NCI-H1436 treated with DMSO at 0.1 percent for 48 hours (cell line): ENCODE data around the gene CD79A.
"Not testable (repeated sequence)": the region's sequence is repeated elsewhere in the genome, so short reads cannot be mapped to it uniquely, and the experiment has no call there.

Experiments
- DNase-seq: peaks from one replicate; lab custom pipeline; 2025; lab: John Stamatoyannopoulos, UW

The CD79A gene

GRCh38 chr19:41863209-41863931 is 13.7 kb upstream of the CD79A start:
- DNase-seq: no peak

GRCh38 chr19:41864374-41864773 is 12.7 kb upstream of the CD79A start:
- DNase-seq: no peak

GRCh38 chr19:41866284-41866683 is 10.8 kb upstream of the CD79A start:
- no peak for DNase-seq

- no peak for DNase-seq
These were observed 8.7 kb upstream of the CD79A start for GRCh38 chr19:41868120-41868988.

GRCh38 chr19:41868989-41869300 is 8.1 kb upstream of the CD79A start:
- no peak for DNase-seq

- no peak for DNase-seq
These were observed 7.6 kb upstream of the CD79A start for GRCh38 chr19:41869374-41869955.

GRCh38 chr19:41870401-41870873 is 6.6 kb upstream of the CD79A start:
- DNase-seq: no peak

GRCh38 chr19:41871573-41872383 is 5.3 kb upstream of the CD79A start:
- no peak for DNase-seq

- DNase-seq: no peak
These were observed 4.7 kb upstream of the CD79A start for GRCh38 chr19:41872384-41872774.

GRCh38 chr19:41872775-41873647 is 4.1 kb upstream of the CD79A start:
- no peak for DNase-seq

- not testable (repeated sequence) for DNase-seq
These were observed 1.1 kb upstream of the CD79A start for GRCh38 chr19:41875973-41876372.

GRCh38 chr19:41877916-41878905 is 1.1 kb downstream of the CD79A start:
- DNase-seq: no peak

- DNase-seq: no peak
These were observed 2.0 kb downstream of the CD79A start for GRCh38 chr19:41879080-41879479.

- no peak for DNase-seq
These were observed 2.7 kb downstream of the CD79A start for GRCh38 chr19:41879670-41880328.

GRCh38 chr19:41880329-41880708 is 3.2 kb downstream of the CD79A start:
- DNase-seq: no peak

- no peak for DNase-seq
These were observed 5.7 kb downstream of the CD79A start, which contains the start of gene ARHGEF1 for GRCh38 chr19:41882568-41883462. Gene ARHGEF1 (plus strand): TSS chr19:41883184. CDS start chr19:41888083, 4,899 bp downstream.

GRCh38 chr19:41883463-41883820 is 6.4 kb downstream of the CD79A start:
- DNase-seq: no peak
